ENCODE data around the gene CDKN2C. TPM values are rescaled to one million over a fixed set of nuclear protein-coding genes. Genes with fewer than 3 reads are reported as not detected.
"Not testable (repeated sequence)": the region's sequence is repeated elsewhere in the genome, so short reads cannot be mapped to it uniquely, and the experiment has no call there.

CDKN2C gene
- total RNA-seq, 1 donor from 2014 or later = 0.26 TPM

GRCh38 chr1:50930193-50930592 lies 39.9 kb upstream of the CDKN2C start:
- H3K4me3 Mint-ChIP-seq (ENCODE audit: low read depth) = no peak overlapping the region
- H3K9me3 Mint-ChIP-seq (ENCODE audit: low read depth) = peaks cover 6% of the 10 kb centered on the region
- no peak for DNase-seq (ENCODE audit: low spot score, unreplicated experiment)
- no peak overlapping the region for H3K27ac Mint-ChIP-seq
- no peaks in the 10 kb centered on the region for H3K27me3 Mint-ChIP-seq
- TF ChIP-seq CTCF (IDR thresholded peaks at IDR 0.05; ENCODE audit: unreplicated experiment) = no peak
- peaks cover 5% of the 10 kb centered on the region for H3K4me1 Mint-ChIP-seq (ENCODE audit: low read depth)
- peaks cover 9% of the 10 kb centered on the region for H3K36me3 Mint-ChIP-seq (ENCODE audit: insufficient read depth)

GRCh38 chr1:50930965-50931737 lies 38.9 kb upstream of the CDKN2C start:
- H3K27me3 Mint-ChIP-seq = no peaks in the 10 kb centered on the region
- peaks cover 5% of the 10 kb centered on the region for H3K4me1 Mint-ChIP-seq (ENCODE audit: low read depth)
- H3K36me3 Mint-ChIP-seq (ENCODE audit: insufficient read depth) = peaks cover 5% of the 10 kb centered on the region

GRCh38 chr1:50932043-50932442 lies 38.0 kb upstream of the CDKN2C start:
- not testable (repeated sequence) for H3K4me3 Mint-ChIP-seq (ENCODE audit: low read depth); H3K36me3 Mint-ChIP-seq (ENCODE audit: insufficient read depth); H3K27me3 Mint-ChIP-seq; H3K9me3 Mint-ChIP-seq (ENCODE audit: low read depth); H3K4me1 Mint-ChIP-seq (ENCODE audit: low read depth); H3K27ac Mint-ChIP-seq; DNase-seq (ENCODE audit: low spot score, unreplicated experiment)

More at GRCh38 chr1:50930965-50931737, 38.9 kb upstream of the CDKN2C start:
- no peak overlapping the region for H3K27ac Mint-ChIP-seq
- no peak for TF ChIP-seq CTCF (IDR thresholded peaks at IDR 0.05; ENCODE audit: unreplicated experiment)
- peaks cover 2% of the 10 kb centered on the region for H3K9me3 Mint-ChIP-seq (ENCODE audit: low read depth)
- no peak for DNase-seq (ENCODE audit: low spot score, unreplicated experiment)
- H3K4me3 Mint-ChIP-seq (ENCODE audit: low read depth) = no peak overlapping the region

GRCh38 chr1:50933770-50934169 lies 36.3 kb upstream of the CDKN2C start:
- H3K4me3 Mint-ChIP-seq (ENCODE audit: low read depth); H3K9me3 Mint-ChIP-seq (ENCODE audit: low read depth); H3K27me3 Mint-ChIP-seq; H3K27ac Mint-ChIP-seq; H3K4me1 Mint-ChIP-seq (ENCODE audit: low read depth); H3K36me3 Mint-ChIP-seq (ENCODE audit: insufficient read depth); DNase-seq (ENCODE audit: low spot score, unreplicated experiment): not testable (repeated sequence)

DNA sequence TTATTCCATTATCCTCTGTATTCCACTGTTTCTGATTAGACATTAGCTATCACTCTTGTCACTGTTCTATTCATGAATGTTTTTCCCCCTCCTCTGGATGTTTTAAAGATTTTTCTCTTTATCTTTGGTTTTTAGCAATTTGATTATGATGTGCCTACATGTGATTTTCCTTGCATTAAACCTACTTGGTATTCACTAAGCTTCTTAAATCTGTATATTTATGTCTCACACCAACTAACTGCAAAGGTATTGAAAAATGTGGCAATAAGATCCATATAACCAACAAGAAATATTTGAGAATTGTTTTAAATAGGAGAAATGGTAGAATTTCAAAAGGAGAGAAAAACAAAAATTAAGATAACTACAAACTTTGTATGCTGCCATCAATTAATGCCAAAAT lies 35.2 kb upstream of the CDKN2C start:
- TF ChIP-seq CTCF (IDR thresholded peaks at IDR 0.05; ENCODE audit: unreplicated experiment) = no peak

GRCh38 chr1:50935276-50935675 lies 34.8 kb upstream of the CDKN2C start:
- H3K27ac Mint-ChIP-seq; H3K4me3 Mint-ChIP-seq (ENCODE audit: low read depth); DNase-seq (ENCODE audit: low spot score, unreplicated experiment); H3K4me1 Mint-ChIP-seq (ENCODE audit: low read depth); H3K27me3 Mint-ChIP-seq; H3K36me3 Mint-ChIP-seq (ENCODE audit: insufficient read depth); H3K9me3 Mint-ChIP-seq (ENCODE audit: low read depth): not testable (repeated sequence)

More for the DNA sequence above, 35.2 kb upstream of the CDKN2C start:
- no peaks in the 10 kb centered on the region for H3K27me3 Mint-ChIP-seq
- no peaks in the 10 kb centered on the region for H3K36me3 Mint-ChIP-seq (ENCODE audit: insufficient read depth)
- no peak for DNase-seq (ENCODE audit: low spot score, unreplicated experiment)
- no peak overlapping the region for H3K27ac Mint-ChIP-seq
- no peaks in the 10 kb centered on the region for H3K9me3 Mint-ChIP-seq (ENCODE audit: low read depth)
- H3K4me1 Mint-ChIP-seq (ENCODE audit: low read depth) = peaks cover 5% of the 10 kb centered on the region
- no peak overlapping the region for H3K4me3 Mint-ChIP-seq (ENCODE audit: low read depth)

DNA sequence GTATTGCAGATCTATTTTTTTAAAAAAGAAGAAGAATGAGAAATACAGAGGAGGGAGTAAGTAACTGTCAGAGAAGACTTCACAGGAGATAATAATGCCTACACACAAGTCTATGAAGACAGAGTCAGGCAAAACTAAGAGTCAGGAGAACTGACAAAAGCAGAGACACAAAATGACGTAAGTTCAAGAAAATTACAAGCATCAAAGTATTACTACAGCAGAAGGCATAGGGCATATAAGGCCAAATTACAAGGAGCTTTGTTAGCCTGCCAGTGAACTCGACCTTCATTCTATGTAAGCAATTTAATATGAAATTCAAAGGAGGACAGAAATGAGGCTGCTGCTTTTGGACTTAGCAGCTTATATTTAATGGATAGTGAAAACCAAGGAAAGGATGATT lies 33.7 kb upstream of the CDKN2C start:
- no peak for TF ChIP-seq CTCF (IDR thresholded peaks at IDR 0.05; ENCODE audit: unreplicated experiment)
- no peak for DNase-seq (ENCODE audit: low spot score, unreplicated experiment)
- no peaks in the 10 kb centered on the region for H3K36me3 Mint-ChIP-seq (ENCODE audit: insufficient read depth)
- H3K4me3 Mint-ChIP-seq (ENCODE audit: low read depth) = no peak overlapping the region
- H3K27me3 Mint-ChIP-seq = no peaks in the 10 kb centered on the region
- H3K4me1 Mint-ChIP-seq (ENCODE audit: low read depth) = peaks cover 3% of the 10 kb centered on the region
- no peak overlapping the region for H3K27ac Mint-ChIP-seq
- H3K9me3 Mint-ChIP-seq (ENCODE audit: low read depth) = no peaks in the 10 kb centered on the region

Measured in progenitor cell of endocrine pancreas (in vitro differentiated cells).